IPS-18a (cell line): ENCODE measurements around the gene WDR55.
"Not testable (repeated sequence)": the region's sequence is repeated elsewhere in the genome, so short reads cannot be mapped to it uniquely, and the experiment has no call there.

Experiments used
- H3K27ac ChIP-seq: one replicate; pipeline ENCODE4 v1.5.1; 2013; ENCODE audit warnings: low read length
- H3K27me3 ChIP-seq: one replicate; pipeline ENCODE4 v1.6.1; 2013; ENCODE audit warnings: mild to moderate bottlenecking, low read length; ENCODE audit not compliant: control insufficient read depth, insufficient read depth
- H3K36me3 ChIP-seq: one replicate; pipeline ENCODE4 v1.6.1; 2013; ENCODE audit warnings: low read depth, low read length; ENCODE audit not compliant: control insufficient read depth
- H3K4me1 ChIP-seq: one replicate; pipeline ENCODE4 v1.6.1; 2013; ENCODE audit warnings: low read depth, low read length; ENCODE audit not compliant: control insufficient read depth
- H3K4me3 ChIP-seq: one replicate; pipeline ENCODE4 v1.5.1; 2013; ENCODE audit warnings: low read length
- H3K9ac ChIP-seq: one replicate; pipeline ENCODE4 v1.6.1; 2013; ENCODE audit warnings: mild to moderate bottlenecking, low read length, moderate library complexity
- H3K9me3 ChIP-seq: one replicate; pipeline ENCODE4 v1.6.1; 2013; ENCODE audit warnings: low read depth, low read length; ENCODE audit not compliant: control insufficient read depth

Gene WDR55

DNA sequence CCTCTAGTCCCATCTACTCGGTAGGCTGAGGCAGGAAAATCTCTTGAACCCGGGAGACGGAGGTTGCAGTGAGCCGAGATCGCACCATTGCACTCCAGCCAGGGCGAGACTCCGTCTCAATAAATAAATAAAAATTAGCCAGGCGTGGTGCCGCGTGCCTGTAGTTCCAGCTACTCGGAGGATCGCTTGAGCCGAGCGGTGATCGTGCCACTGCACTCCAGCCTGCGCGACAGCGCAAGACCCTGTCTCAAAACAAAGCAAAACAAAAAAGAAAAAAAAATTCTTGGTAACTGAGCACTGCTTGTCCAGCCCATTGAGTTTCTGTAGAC is 710 bp upstream of the WDR55 start:
- H3K36me3 ChIP-seq = peaks cover 53% of the 10 kb centered on the region
- no peaks in the 10 kb centered on the region for H3K4me1 ChIP-seq
- peak overlapping the region; percentile 91 for H3K4me3 ChIP-seq
- H3K27ac ChIP-seq = no peak overlapping the region
- no peaks in the 10 kb centered on the region for H3K27me3 ChIP-seq
- H3K9me3 ChIP-seq = no peaks in the 10 kb centered on the region
- peak overlapping the region; percentile 61 for H3K9ac ChIP-seq

- H3K4me3 ChIP-seq, H3K27me3 ChIP-seq, H3K9ac ChIP-seq, H3K4me1 ChIP-seq, H3K9me3 ChIP-seq, H3K27ac ChIP-seq: not testable (repeated sequence)
- peaks cover 43% of the 10 kb centered on the region for H3K36me3 ChIP-seq
Observed at GRCh38 chr5:140671035-140671434, 6.3 kb downstream of the WDR55 start.

- no peak overlapping the region for H3K4me3 ChIP-seq
- no peaks in the 10 kb centered on the region for H3K9me3 ChIP-seq
- H3K27ac ChIP-seq = no peak overlapping the region
- H3K4me1 ChIP-seq = no peaks in the 10 kb centered on the region
- H3K9ac ChIP-seq = no peak overlapping the region
- H3K36me3 ChIP-seq = peaks cover 48% of the 10 kb centered on the region
- no peaks in the 10 kb centered on the region for H3K27me3 ChIP-seq
Observed at GRCh38 chr5:140671472-140672125, 6.9 kb downstream of the WDR55 start.

- Histone ChIP-seq H3K27me3 (no peaks in the 10 kb centered on the region), H3K4me1 (no peaks in the 10 kb centered on the region), H3K4me3 (no peak overlapping the region), H3K9me3 (no peaks in the 10 kb centered on the region), H3K27ac (no peak overlapping the region), H3K9ac (no peak overlapping the region), H3K36me3 (peaks cover 56% of the 10 kb centered on the region)
Observed at GRCh38 chr5:140672455-140673186, 7.9 kb downstream of the WDR55 start.

DNA sequence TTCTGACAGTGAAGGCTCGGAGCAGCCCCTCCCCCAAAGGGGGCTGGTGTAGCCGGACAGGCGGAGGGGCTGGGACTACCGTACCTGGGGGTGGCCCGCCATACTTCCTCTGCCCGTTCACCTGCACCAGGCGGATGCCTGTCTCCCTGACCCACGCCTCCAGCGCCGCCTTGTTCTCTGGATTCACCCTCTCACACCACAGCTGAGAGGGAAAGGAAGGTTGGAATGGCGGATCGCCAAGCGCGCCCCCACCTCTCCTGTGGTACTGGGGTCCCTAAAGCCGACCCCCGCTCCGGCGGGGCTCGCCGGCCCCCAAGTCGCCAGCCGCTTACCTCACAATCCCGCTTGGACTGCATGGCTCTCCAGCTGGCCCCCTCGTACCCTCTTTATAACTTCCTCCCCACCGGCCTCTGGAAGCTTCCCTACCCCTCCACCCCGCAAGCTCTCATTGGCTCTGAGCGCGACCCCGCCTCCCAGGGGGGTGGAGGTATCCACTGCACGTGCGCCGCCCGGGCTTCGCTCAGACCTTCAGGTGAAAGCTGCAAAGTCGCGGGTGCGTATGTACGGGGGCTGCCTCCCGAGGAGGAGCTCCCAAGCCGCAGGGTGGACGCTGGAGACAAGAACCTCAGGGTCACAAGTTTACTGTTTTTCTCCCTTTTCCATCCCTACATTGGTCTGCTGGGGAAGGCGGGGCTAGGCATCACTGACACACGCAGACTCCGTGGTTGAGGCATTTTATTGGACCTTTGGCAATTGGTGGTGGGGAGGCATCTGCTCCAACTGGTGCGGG is 8.7 kb downstream of the WDR55 start, which contains the start of gene DND1:
Gene DND1 (minus strand): TSS at position 390 of the 790 bp plus-strand sequence. CDS start 34 bp downstream, at position 356.
- H3K27me3 ChIP-seq = no peaks in the 10 kb centered on the region
- H3K9ac ChIP-seq = no peak within 1 kb of the TSS
- H3K27ac ChIP-seq = no peak within 1 kb of the TSS
- no peak within 1 kb of the TSS for H3K4me3 ChIP-seq
- peaks cover 51% of the 10 kb centered on the region for H3K36me3 ChIP-seq
- no peaks in the 10 kb centered on the region for H3K4me1 ChIP-seq
- H3K9me3 ChIP-seq = no peaks in the 10 kb centered on the region

- H3K4me3 ChIP-seq = no peak overlapping the region
- H3K27me3 ChIP-seq = no peaks in the 10 kb centered on the region
- H3K36me3 ChIP-seq = peaks cover 43% of the 10 kb centered on the region
- no peak overlapping the region for H3K9ac ChIP-seq
- H3K27ac ChIP-seq = no peak overlapping the region
- H3K9me3 ChIP-seq = no peaks in the 10 kb centered on the region
- H3K4me1 ChIP-seq = no peaks in the 10 kb centered on the region
Observed at GRCh38 chr5:140674211-140674610, 9.5 kb downstream of the WDR55 start.

GRCh38 chr5:140674629-140675028 is 9.9 kb downstream of the WDR55 start:
- Histone ChIP-seq H3K27ac (no peak overlapping the region), H3K4me1 (no peaks in the 10 kb centered on the region), H3K27me3 (no peaks in the 10 kb centered on the region), H3K9me3 (no peaks in the 10 kb centered on the region), H3K36me3 (peaks cover 43% of the 10 kb centered on the region), H3K9ac (no peak overlapping the region), H3K4me3 (no peak overlapping the region)

DNA sequence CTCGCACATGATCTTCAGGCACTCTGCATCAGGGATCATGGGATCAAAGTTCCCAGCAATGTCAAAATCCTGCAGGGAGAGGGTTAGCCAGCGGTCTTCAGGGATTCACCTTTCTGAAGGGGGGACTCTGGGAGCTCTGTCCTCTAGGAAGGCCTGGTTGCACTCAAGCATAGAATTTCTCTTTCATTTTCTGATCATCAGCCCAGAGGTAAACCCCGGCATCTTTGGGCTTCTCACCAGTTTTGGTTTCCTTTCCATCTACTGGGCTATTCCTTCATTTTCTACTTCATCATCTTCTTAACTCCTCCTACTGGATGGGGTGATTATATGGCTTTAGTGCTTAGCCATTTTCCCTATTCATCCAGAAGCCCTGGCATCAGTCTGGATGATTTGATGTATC is 13.2 kb downstream of the WDR55 start:
- H3K36me3 ChIP-seq = peaks cover 54% of the 10 kb centered on the region
- no peaks in the 10 kb centered on the region for H3K9me3 ChIP-seq
- no peak overlapping the region for H3K9ac ChIP-seq
- H3K27me3 ChIP-seq = no peaks in the 10 kb centered on the region
- no peak overlapping the region for H3K4me3 ChIP-seq
- no peak overlapping the region for H3K27ac ChIP-seq
- H3K4me1 ChIP-seq = no peaks in the 10 kb centered on the region

GRCh38 chr5:140678993-140679392 is 14.3 kb downstream of the WDR55 start:
- H3K27ac ChIP-seq = no peak overlapping the region
- H3K9me3 ChIP-seq = no peaks in the 10 kb centered on the region
- H3K4me1 ChIP-seq = no peaks in the 10 kb centered on the region
- no peaks in the 10 kb centered on the region for H3K27me3 ChIP-seq
- no peak overlapping the region for H3K9ac ChIP-seq
- peaks cover 51% of the 10 kb centered on the region for H3K36me3 ChIP-seq
- H3K4me3 ChIP-seq = no peak overlapping the region

- H3K27me3 ChIP-seq = no peaks in the 10 kb centered on the region
- peaks cover 30% of the 10 kb centered on the region for H3K36me3 ChIP-seq
- peak overlapping the region; percentile 73 for H3K9ac ChIP-seq
- H3K4me1 ChIP-seq = no peaks in the 10 kb centered on the region
- no peak overlapping the region for H3K27ac ChIP-seq
- no peaks in the 10 kb centered on the region for H3K9me3 ChIP-seq
- peak overlapping the region; percentile 90 for H3K4me3 ChIP-seq
Observed at GRCh38 chr5:140690376-140690932, 25.8 kb downstream of the WDR55 start.
